Measurements from ENCODE around the gene PDSS2. TPM values are rescaled to one million over a fixed set of nuclear protein-coding genes. Genes with fewer than 3 reads are reported as not detected.

PDSS2 gene
- total RNA-seq, 1 donor, result 12.3 TPM

DNA sequence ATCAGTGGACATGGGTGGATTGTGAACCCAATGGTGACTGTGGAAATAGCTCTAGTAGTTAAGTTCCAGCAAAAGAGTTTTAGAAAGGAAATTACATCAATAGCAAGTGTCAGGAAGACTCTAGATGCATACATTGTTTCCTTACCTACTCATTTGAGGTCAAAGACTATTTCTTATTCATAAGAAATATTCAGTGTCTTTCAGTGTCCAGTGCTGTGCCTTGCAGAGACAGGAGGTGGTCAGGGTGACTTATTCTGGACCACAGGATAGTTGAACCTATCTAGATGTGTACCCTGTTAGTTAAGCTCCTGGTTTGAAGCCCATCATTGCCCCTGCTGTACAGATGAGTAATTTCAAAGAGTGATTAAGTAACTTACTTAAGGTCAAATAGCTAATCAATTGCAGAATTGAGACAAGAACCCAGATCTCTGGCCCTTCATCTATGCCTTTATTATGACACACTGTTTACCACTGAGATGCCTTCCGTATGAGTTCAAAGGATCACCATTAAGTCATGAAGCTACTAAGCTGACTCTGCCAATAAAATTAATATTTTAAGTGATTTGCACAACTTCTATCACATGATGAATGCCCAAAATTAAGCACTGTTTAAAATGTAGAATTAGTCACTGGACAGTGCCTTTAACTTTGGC lies 136.1 kb downstream of the PDSS2 start:
- H3K36me3 ChIP-seq (ENCODE audit: insufficient read depth, low read length), result no peaks in the 10 kb centered on the region
- H3K4me3 ChIP-seq (ENCODE audit: insufficient read depth, low read length), result no peak overlapping the region
- H4K20me1 ChIP-seq (ENCODE audit: insufficient read depth, low read length), result no peaks in the 10 kb centered on the region
- no peaks in the 10 kb centered on the region for H3K9me3 ChIP-seq (ENCODE audit: low read depth, low read length)
- TF ChIP-seq, protein P1, sequence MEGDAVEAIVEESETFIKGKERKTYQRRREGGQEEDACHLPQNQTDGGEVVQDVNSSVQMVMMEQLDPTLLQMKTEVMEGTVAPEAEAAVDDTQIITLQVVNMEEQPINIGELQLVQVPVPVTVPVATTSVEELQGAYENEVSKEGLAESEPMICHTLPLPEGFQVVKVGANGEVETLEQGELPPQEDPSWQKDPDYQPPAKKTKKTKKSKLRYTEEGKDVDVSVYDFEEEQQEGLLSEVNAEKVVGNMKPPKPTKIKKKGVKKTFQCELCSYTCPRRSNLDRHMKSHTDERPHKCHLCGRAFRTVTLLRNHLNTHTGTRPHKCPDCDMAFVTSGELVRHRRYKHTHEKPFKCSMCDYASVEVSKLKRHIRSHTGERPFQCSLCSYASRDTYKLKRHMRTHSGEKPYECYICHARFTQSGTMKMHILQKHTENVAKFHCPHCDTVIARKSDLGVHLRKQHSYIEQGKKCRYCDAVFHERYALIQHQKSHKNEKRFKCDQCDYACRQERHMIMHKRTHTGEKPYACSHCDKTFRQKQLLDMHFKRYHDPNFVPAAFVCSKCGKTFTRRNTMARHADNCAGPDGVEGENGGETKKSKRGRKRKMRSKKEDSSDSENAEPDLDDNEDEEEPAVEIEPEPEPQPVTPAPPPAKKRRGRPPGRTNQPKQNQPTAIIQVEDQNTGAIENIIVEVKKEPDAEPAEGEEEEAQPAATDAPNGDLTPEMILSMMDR (IDR thresholded peaks at IDR 0.05; ENCODE audit: extremely low read depth, low read depth, low read length), result no peak
- no peaks in the 10 kb centered on the region for H3K27me3 ChIP-seq (ENCODE audit: insufficient read depth, low read length)
- peak overlapping the region; percentile 52 for H3K27ac ChIP-seq (ENCODE audit: low read depth, low read length)
- no peak overlapping the region for H2AFZ ChIP-seq (ENCODE audit: low read length)
- H3K4me2 ChIP-seq (ENCODE audit: insufficient read depth, low read length), result no peak overlapping the region
- DNase-seq (ENCODE audit: insufficient read length, low spot score, missing footprints), result peak; percentile 47
- no peaks in the 10 kb centered on the region for H3K79me2 ChIP-seq (ENCODE audit: insufficient read depth, low read length)
- H3K4me1 ChIP-seq (ENCODE audit: insufficient read depth, low read length), result peaks cover 35% of the 10 kb centered on the region

DNA sequence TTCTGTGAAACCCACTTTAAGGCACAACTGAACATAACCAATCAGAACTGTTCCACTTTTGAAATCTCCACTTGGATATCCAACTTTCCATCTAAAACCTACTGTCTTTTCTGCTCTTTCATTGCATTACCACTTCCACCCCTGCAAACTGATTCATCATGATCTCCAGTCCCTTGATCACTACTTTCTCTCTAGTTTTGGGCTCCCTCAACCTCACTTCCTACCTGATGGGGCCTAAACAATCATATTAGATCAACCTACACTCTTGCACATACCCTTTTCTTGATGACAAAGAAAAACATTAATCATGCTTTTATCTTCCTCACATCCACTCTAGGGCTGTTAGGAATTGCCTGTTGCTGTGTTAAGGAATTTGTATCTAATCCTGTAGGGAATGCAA lies 137.6 kb downstream of the PDSS2 start:
- H3K4me2 ChIP-seq (ENCODE audit: insufficient read depth, low read length), result no peak overlapping the region
- no peaks in the 10 kb centered on the region for H3K36me3 ChIP-seq (ENCODE audit: insufficient read depth, low read length)
- H3K27ac ChIP-seq (ENCODE audit: low read depth, low read length), result no peak overlapping the region
- DNase-seq (ENCODE audit: insufficient read length, low spot score, missing footprints), result no peak
- H4K20me1 ChIP-seq (ENCODE audit: insufficient read depth, low read length), result no peaks in the 10 kb centered on the region
- H3K4me1 ChIP-seq (ENCODE audit: insufficient read depth, low read length), result peaks cover 35% of the 10 kb centered on the region
- H3K27me3 ChIP-seq (ENCODE audit: insufficient read depth, low read length), result no peaks in the 10 kb centered on the region
- H3K4me3 ChIP-seq (ENCODE audit: insufficient read depth, low read length), result no peak overlapping the region
- H2AFZ ChIP-seq (ENCODE audit: low read length), result no peak overlapping the region
- H3K79me2 ChIP-seq (ENCODE audit: insufficient read depth, low read length), result no peaks in the 10 kb centered on the region
- H3K9me3 ChIP-seq (ENCODE audit: low read depth, low read length), result no peaks in the 10 kb centered on the region
- TF ChIP-seq, protein P1 (IDR thresholded peaks at IDR 0.05; ENCODE audit: extremely low read depth, low read depth, low read length), result no peak

DNA sequence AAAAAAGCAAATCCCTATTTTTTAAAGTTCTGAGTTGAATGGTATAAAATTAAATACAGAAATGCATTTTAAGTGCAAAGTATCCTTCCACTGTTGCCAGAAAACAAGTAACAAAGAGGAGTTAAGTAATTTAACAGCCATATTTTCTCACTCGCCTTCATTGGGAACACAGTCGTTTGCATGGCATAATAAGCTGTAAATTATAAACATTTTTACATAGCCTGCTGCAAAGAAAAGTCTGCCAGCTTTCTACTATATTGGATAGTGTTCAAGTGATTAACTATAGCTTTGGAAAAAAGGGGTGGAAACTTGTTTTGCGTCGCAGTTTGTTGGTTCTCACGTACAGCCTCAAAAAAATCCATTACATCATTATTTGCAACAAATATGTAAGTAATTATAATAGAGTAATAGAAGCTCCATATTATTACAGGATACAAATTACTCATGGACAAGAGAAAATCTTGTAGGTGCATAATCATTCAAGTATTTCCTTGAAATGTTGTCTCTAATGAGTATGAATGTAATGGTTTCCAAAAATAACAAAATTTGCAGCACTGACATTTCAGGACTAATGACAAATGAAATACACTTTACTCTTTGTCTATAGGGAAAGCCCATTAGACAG lies 139.3 kb downstream of the PDSS2 start:
- Histone ChIP-seq H3K4me2 (ENCODE audit: insufficient read depth, low read length) (peak overlapping the region; percentile 26), H3K36me3 (ENCODE audit: insufficient read depth, low read length) (no peaks in the 10 kb centered on the region), H3K27ac (ENCODE audit: low read depth, low read length) (peak overlapping the region; percentile 24), H2AFZ (ENCODE audit: low read length) (no peak overlapping the region), H3K4me1 (ENCODE audit: insufficient read depth, low read length) (peaks cover 35% of the 10 kb centered on the region), H3K27me3 (ENCODE audit: insufficient read depth, low read length) (no peaks in the 10 kb centered on the region), H3K4me3 (ENCODE audit: insufficient read depth, low read length) (no peak overlapping the region), H3K9me3 (ENCODE audit: low read depth, low read length) (no peaks in the 10 kb centered on the region), H4K20me1 (ENCODE audit: insufficient read depth, low read length) (no peaks in the 10 kb centered on the region), H3K79me2 (ENCODE audit: insufficient read depth, low read length) (no peaks in the 10 kb centered on the region)
- peak; percentile 43 for DNase-seq (ENCODE audit: insufficient read length, low spot score, missing footprints)
- TF ChIP-seq, protein P1 (IDR thresholded peaks at IDR 0.05; ENCODE audit: extremely low read depth, low read depth, low read length), result no peak

DNA sequence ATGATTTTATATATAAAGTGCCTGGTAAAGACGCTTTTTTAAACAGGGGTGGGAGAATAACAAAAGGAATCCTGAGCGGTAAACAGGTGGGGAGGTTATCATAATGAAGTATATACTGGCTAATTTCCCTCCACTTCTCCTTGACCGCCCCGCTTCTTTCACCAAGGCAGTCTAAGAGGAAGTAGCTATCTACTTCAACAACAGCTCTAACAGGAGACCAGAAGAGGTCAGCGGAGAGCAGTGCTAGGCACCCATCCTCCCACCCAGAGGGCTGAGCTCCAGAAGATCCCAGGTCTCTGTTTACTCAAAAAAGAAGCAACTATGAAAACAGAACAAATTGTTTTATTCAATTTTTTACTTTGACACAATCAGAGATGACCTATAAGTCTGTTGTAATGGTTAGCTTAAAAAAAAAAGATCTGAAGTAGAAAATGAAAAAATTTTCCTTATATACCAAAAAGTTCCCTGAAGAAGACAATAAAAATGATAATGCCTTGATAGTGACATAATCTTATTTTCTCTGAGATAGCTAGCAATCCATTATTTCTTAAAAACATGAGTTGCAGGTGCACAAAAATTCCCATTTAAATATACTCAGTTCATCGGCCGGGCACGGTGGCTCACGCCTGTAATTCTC lies 141.1 kb downstream of the PDSS2 start:
- no peak overlapping the region for H3K4me3 ChIP-seq (ENCODE audit: insufficient read depth, low read length)
- H3K27ac ChIP-seq (ENCODE audit: low read depth, low read length), result no peak overlapping the region
- H3K36me3 ChIP-seq (ENCODE audit: insufficient read depth, low read length), result no peaks in the 10 kb centered on the region
- DNase-seq (ENCODE audit: insufficient read length, low spot score, missing footprints), result peak; percentile 65
- H2AFZ ChIP-seq (ENCODE audit: low read length), result no peak overlapping the region
- no peaks in the 10 kb centered on the region for H4K20me1 ChIP-seq (ENCODE audit: insufficient read depth, low read length)
- TF ChIP-seq, protein P1 (IDR thresholded peaks at IDR 0.05; ENCODE audit: extremely low read depth, low read depth, low read length), result peak; percentile 83
- no peaks in the 10 kb centered on the region for H3K9me3 ChIP-seq (ENCODE audit: low read depth, low read length)
- H3K27me3 ChIP-seq (ENCODE audit: insufficient read depth, low read length), result no peaks in the 10 kb centered on the region
- no peaks in the 10 kb centered on the region for H3K79me2 ChIP-seq (ENCODE audit: insufficient read depth, low read length)
- H3K4me1 ChIP-seq (ENCODE audit: insufficient read depth, low read length), result peaks cover 28% of the 10 kb centered on the region
- H3K4me2 ChIP-seq (ENCODE audit: insufficient read depth, low read length), result peak overlapping the region; percentile 17
